Measurements from ENCODE around the gene SLK.

The SLK gene

DNA sequence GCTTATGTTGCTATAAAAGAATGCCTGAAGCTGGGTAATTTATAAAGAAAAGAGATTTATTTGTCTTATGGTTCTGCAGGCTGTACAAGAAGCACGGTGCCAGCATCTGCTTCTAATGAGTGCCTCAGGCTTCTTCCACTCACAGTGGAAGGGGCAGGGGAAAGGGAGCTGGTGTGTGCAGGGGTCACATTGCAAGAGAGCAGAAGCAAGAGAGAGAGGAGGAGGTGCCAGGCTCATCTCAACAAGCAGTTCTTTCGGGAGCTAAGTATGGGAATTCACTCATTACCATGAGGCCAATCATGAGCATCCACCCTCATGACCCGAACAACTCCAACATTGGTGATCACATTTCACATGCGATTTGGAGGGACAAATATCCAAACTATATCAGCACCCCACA is 17.2 kb upstream of the SLK start:
- H3K9ac ChIP-seq = no peak overlapping the region
- no peak overlapping the region for H3K27ac ChIP-seq
- H3K79me2 ChIP-seq = no peaks in the 10 kb centered on the region
- H3K4me2 ChIP-seq (ENCODE audit: low read length) = no peak overlapping the region
- H3K27me3 ChIP-seq (ENCODE audit: control insufficient read depth, insufficient read depth, low read length) = no peaks in the 10 kb centered on the region
- H3K36me3 ChIP-seq (ENCODE audit: control insufficient read depth, insufficient read depth, low read length) = no peaks in the 10 kb centered on the region
- H3K4me1 ChIP-seq = no peaks in the 10 kb centered on the region
- H3K9me3 ChIP-seq (ENCODE audit: control insufficient read depth, low read length) = no peaks in the 10 kb centered on the region
- H2AFZ ChIP-seq = no peak overlapping the region
- no peak overlapping the region for H3K4me3 ChIP-seq (ENCODE audit: low read depth, low read length)
- TF ChIP-seq, protein P1, sequence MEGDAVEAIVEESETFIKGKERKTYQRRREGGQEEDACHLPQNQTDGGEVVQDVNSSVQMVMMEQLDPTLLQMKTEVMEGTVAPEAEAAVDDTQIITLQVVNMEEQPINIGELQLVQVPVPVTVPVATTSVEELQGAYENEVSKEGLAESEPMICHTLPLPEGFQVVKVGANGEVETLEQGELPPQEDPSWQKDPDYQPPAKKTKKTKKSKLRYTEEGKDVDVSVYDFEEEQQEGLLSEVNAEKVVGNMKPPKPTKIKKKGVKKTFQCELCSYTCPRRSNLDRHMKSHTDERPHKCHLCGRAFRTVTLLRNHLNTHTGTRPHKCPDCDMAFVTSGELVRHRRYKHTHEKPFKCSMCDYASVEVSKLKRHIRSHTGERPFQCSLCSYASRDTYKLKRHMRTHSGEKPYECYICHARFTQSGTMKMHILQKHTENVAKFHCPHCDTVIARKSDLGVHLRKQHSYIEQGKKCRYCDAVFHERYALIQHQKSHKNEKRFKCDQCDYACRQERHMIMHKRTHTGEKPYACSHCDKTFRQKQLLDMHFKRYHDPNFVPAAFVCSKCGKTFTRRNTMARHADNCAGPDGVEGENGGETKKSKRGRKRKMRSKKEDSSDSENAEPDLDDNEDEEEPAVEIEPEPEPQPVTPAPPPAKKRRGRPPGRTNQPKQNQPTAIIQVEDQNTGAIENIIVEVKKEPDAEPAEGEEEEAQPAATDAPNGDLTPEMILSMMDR (IDR thresholded peaks at IDR 0.05) = no peak

DNA sequence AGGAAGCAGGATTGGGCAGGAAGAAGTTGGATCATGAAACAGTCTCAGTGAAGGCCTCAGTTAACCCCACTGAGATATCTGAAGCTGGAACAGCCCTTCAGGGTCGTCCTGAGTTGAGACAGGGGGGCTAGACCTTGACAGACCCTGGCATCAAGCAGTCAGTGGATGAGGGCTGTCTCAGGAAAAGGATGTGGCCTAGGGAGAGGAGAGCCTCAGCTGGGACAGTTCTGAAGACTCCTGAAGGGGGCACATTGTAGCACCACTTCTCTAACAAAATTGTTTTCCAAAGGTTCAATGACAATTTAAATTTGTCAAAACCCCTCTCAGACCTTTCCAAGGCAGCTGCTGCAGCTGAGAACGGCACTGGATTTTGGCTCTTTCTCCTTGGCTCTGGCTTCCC is 15.8 kb upstream of the SLK start:
- Histone ChIP-seq H3K9ac (no peak overlapping the region), H3K36me3 (ENCODE audit: control insufficient read depth, insufficient read depth, low read length) (no peaks in the 10 kb centered on the region), H3K27me3 (ENCODE audit: control insufficient read depth, insufficient read depth, low read length) (no peaks in the 10 kb centered on the region), H3K9me3 (ENCODE audit: control insufficient read depth, low read length) (no peaks in the 10 kb centered on the region), H3K79me2 (no peaks in the 10 kb centered on the region), H3K4me1 (no peaks in the 10 kb centered on the region), H3K4me3 (ENCODE audit: low read depth, low read length) (no peak overlapping the region), H3K4me2 (ENCODE audit: low read length) (no peak overlapping the region), H3K27ac (no peak overlapping the region), H2AFZ (no peak overlapping the region)
- TF ChIP-seq, protein P1 (IDR thresholded peaks at IDR 0.05) = no peak

DNA sequence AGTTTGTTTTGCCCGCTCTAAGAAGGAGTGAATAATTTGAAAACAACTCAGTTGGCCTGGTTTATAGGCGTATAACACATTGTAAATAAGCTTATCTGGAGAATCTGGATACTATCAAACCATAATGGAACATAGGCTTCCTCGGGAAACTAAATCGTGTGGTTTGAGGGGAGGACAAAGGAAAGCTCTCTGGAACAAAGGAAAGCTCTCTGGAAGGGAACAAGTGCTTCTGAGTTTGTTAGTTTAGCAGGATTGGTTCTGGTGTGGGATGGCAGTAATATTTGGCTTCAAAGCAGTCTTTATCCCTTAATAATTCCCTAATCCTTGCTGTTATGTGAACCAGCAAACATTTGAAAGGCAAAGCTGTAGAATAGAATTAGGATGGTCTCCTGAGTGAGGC is 15.0 kb upstream of the SLK start:
- no peak overlapping the region for H3K9ac ChIP-seq
- no peak overlapping the region for H3K4me2 ChIP-seq (ENCODE audit: low read length)
- no peaks in the 10 kb centered on the region for H3K9me3 ChIP-seq (ENCODE audit: control insufficient read depth, low read length)
- no peaks in the 10 kb centered on the region for H3K36me3 ChIP-seq (ENCODE audit: control insufficient read depth, insufficient read depth, low read length)
- no peak overlapping the region for H3K27ac ChIP-seq
- H3K79me2 ChIP-seq = no peaks in the 10 kb centered on the region
- H3K4me3 ChIP-seq (ENCODE audit: low read depth, low read length) = no peak overlapping the region
- no peaks in the 10 kb centered on the region for H3K4me1 ChIP-seq
- TF ChIP-seq, protein P1 (IDR thresholded peaks at IDR 0.05) = no peak
- H3K27me3 ChIP-seq (ENCODE audit: control insufficient read depth, insufficient read depth, low read length) = no peaks in the 10 kb centered on the region
- peak overlapping the region; percentile 26 for H2AFZ ChIP-seq

DNA sequence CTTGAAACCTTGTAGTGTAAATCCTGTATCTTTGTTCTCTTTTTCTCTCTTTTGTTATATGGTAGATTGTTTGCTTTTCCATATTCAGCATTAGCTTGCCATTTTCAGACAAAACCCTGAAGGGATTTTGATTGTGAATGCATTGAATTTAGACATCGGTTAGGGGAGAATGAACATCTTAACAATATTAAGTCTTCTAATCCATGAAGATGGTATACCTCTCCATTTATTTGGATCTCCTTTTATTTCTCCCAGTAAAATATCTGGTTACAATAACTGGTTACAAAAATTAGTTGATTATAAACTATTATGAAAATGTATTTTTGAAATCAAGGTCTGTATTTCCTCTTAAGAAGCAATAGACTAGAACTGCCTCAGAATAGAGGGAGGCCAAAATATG is 12.4 kb upstream of the SLK start:
- Histone ChIP-seq H3K27me3 (ENCODE audit: control insufficient read depth, insufficient read depth, low read length) (no peaks in the 10 kb centered on the region), H3K9ac (no peak overlapping the region), H3K36me3 (ENCODE audit: control insufficient read depth, insufficient read depth, low read length) (no peaks in the 10 kb centered on the region), H2AFZ (no peak overlapping the region), H3K79me2 (no peaks in the 10 kb centered on the region), H3K4me2 (ENCODE audit: low read length) (no peak overlapping the region), H3K4me1 (no peaks in the 10 kb centered on the region), H3K4me3 (ENCODE audit: low read depth, low read length) (no peak overlapping the region), H3K9me3 (ENCODE audit: control insufficient read depth, low read length) (no peaks in the 10 kb centered on the region), H3K27ac (no peak overlapping the region)
- TF ChIP-seq, protein P1 (IDR thresholded peaks at IDR 0.05) = no peak

DNA sequence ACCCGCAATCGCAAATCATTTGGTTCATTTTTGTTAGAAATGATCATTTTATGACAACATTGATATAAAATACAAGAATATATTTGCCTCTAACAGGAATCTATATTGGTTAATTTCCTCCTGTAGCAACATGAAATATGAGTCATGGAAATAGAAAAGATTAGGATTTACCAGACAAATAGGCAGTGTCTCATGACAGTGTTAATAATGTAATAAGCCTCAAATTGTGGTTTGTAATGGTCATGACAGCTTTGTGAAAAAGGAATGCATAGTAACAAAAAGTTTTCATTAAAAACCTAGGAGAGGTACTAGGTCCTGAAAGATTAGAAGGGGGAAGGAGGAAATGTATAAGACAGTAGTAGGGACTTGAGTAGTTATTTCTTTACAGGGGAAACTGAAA is 7.9 kb upstream of the SLK start:
- H3K4me3 ChIP-seq (ENCODE audit: low read depth, low read length) = no peak overlapping the region
- no peak overlapping the region for H2AFZ ChIP-seq
- no peaks in the 10 kb centered on the region for H3K27me3 ChIP-seq (ENCODE audit: control insufficient read depth, insufficient read depth, low read length)
- no peak overlapping the region for H3K27ac ChIP-seq
- H3K4me2 ChIP-seq (ENCODE audit: low read length) = no peak overlapping the region
- H3K79me2 ChIP-seq = no peaks in the 10 kb centered on the region
- H3K36me3 ChIP-seq (ENCODE audit: control insufficient read depth, insufficient read depth, low read length) = no peaks in the 10 kb centered on the region
- no peaks in the 10 kb centered on the region for H3K4me1 ChIP-seq
- H3K9ac ChIP-seq = no peak overlapping the region
- H3K9me3 ChIP-seq (ENCODE audit: control insufficient read depth, low read length) = no peaks in the 10 kb centered on the region
- TF ChIP-seq, protein P1 (IDR thresholded peaks at IDR 0.05) = no peak

All from parathyroid adenoma (tissue), 2 donors.